Mammary epithelial cell (primary cell): ENCODE data around the gene SEPTIN5.

Source experiments
- CTCF ChIP-seq, 2 donors: IDR thresholded peaks in 1 of 2; conservative IDR thresholded peaks in 1 of 2; 2 replicates each; pipeline ENCODE4 v1.5.1; 2011 to 2012; ENCODE audit warnings: inconsistent platforms in 2 of 2, low read length in 2 of 2, mild to moderate bottlenecking in 2 of 2, control low read depth in 1 of 2, low read depth in 1 of 2; ENCODE audit not compliant: insufficient read depth in 1 of 2; ENCODE audit errors: extremely low read depth in 1 of 2
- EZH2 ChIP-seq: IDR thresholded peaks from 2 replicates; pipeline ENCODE4 v1.6.1; 2012; ENCODE audit warnings: low read length, inconsistent platforms, borderline replicate concordance

- TF ChIP-seq EZH2, result no peak
- TF ChIP-seq CTCF (conservative IDR thresholded peaks at IDR 0.05 in 1 of 2, IDR thresholded peaks at IDR 0.05 in 1 of 2; ENCODE audit: extremely low read depth in 1 of 2, insufficient read depth in 1 of 2, low read depth in 1 of 2, low read length in 2 of 2), result no peak
Measured at GRCh38 chr22:19715188-19715930, 1.1 kb downstream of the SEPTIN5 start.
